Natural killer cell (primary cell): ENCODE data around the gene UQCC2. TPM values are rescaled to one million over a fixed set of nuclear protein-coding genes. Genes with fewer than 3 reads are reported as not detected.
A peak's percentile ranks its signal among the peaks of the same experiment; 100 is the strongest.

Experiments
- ATAC-seq, 3 donors: fragments of 150-1000 bp in 2 of 3; fragments of 200-7000 bp in 1 of 3; cut with Tn5 transposase; 1 replicate in 1 of 3; 2 replicates in 2 of 3; pipeline ENCODE4 v1.10.0; 2021; ENCODE audit warnings: mild to moderate bottlenecking in 2 of 3, moderate library complexity in 2 of 3
- DNase-seq, 2 donors: peaks; one replicate each; pipeline versions ENCODE4 v3.0.0 to v3.0.0-alpha.2; 2013 to 2021; ENCODE audit warnings: mixed read lengths in 1 of 2
- H3K27ac ChIP-seq: one replicate; pipeline ENCODE4 v1.5.1; 2013; ENCODE audit warnings: mild to moderate bottlenecking, low read length
- H3K27me3 ChIP-seq: one replicate; pipeline ENCODE4 v1.6.1; 2013; ENCODE audit warnings: low read length; ENCODE audit not compliant: control insufficient read depth, insufficient read depth
- H3K36me3 ChIP-seq: one replicate; pipeline ENCODE4 v1.6.1; 2013; ENCODE audit warnings: low read length; ENCODE audit not compliant: control insufficient read depth, insufficient read depth
- H3K4me1 ChIP-seq: one replicate; pipeline ENCODE4 v1.6.1; 2013; ENCODE audit warnings: low read length; ENCODE audit not compliant: control insufficient read depth, insufficient read depth
- H3K4me3 ChIP-seq: one replicate; pipeline ENCODE4 v1.5.1; 2013; ENCODE audit warnings: low read length
- H3K9me3 ChIP-seq: one replicate; pipeline ENCODE4 v1.6.1; 2013; ENCODE audit warnings: low read length; ENCODE audit not compliant: control insufficient read depth, insufficient read depth
- H3K27ac Mint-ChIP-seq, 2 donors: one replicate each; pipeline ENCODE4 v1.8.0; 2022; ENCODE audit warnings: mild to moderate bottlenecking in 2 of 2, mixed read lengths in 2 of 2, moderate library complexity in 1 of 2
- H3K27me3 Mint-ChIP-seq, 2 donors: one replicate each; pipeline ENCODE4 v1.8.0; 2022; ENCODE audit warnings: low read depth in 2 of 2, mixed read lengths in 2 of 2
- H3K36me3 Mint-ChIP-seq: one replicate; pipeline ENCODE4 v1.8.0; 2022; ENCODE audit warnings: mixed read lengths
- H3K4me1 Mint-ChIP-seq, 2 donors: one replicate each; pipeline ENCODE4 v1.8.0; 2022; ENCODE audit warnings: mixed read lengths in 2 of 2
- H3K4me3 Mint-ChIP-seq: one replicate; pipeline ENCODE4 v1.8.0; 2022; ENCODE audit warnings: mild to moderate bottlenecking, moderate library complexity, mixed read lengths
- H3K9me3 Mint-ChIP-seq, 2 donors: one replicate each; pipeline ENCODE4 v1.8.0; 2022; ENCODE audit warnings: mixed read lengths in 2 of 2
- WGBS: methylation state at CpG from one replicate; pipeline ENCODE4 v1.1.7; 2013; ENCODE audit warnings: missing lambda C conversion rate; ENCODE audit not compliant: insufficient coverage; 5-methylcytosine and 5-hydroxymethylcytosine counted together
- intact Hi-C: fragments of 100-400 bp; cut with micrococcal nuclease; formaldehyde crosslinking; loops from one replicate; pipeline ENCODE4 v1.14.2; 2022
- total RNA-seq, 4 donors: library from RNA; stranded (reverse); fragments of 120-200 nt in 1 of 4; gene quantifications; one replicate each; pipeline versions ENCODE4 v1.2.3 to v1.2.4, GENCODE V29; 2013 to 2022
- TF ChIP-seq, protein P1 (sequence below): fragments of 200-600 bp; IDR thresholded peaks from one replicate; pipeline ENCODE4 v1.8.0; 2022; ENCODE audit warnings: antibody characterized with exemption

Gene UQCC2
- total RNA-seq, 3 donors from 2014 or later (not counting 1 experiment from before 2014, with no cell fraction given): 15.8 to 19.6 (median 16.5) TPM

GRCh38 chr6:33679761-33680160, 31.7 kb downstream of the UQCC2 start:
- Mint-ChIP-seq H3K9me3 (no peaks in the 10 kb centered on the region), H3K36me3 (no peaks in the 10 kb centered on the region), H3K4me1 (peaks cover 0 to 5% of the 10 kb centered on the region in 2 donors), H3K27me3 (no peaks in the 10 kb centered on the region), H3K27ac (no peak overlapping the region), H3K4me3 (no peak overlapping the region)
- Histone ChIP-seq H3K27ac (no peak overlapping the region), H3K36me3 (peaks cover 67% of the 10 kb centered on the region), H3K4me1 (no peaks in the 10 kb centered on the region), H3K27me3 (no peaks in the 10 kb centered on the region), H3K4me3 (no peak overlapping the region), H3K9me3 (no peaks in the 10 kb centered on the region)
- intact Hi-C loops: no loop called here
- ATAC-seq: no peak
- WGBS: 88% methylated on average over 20 of the region's 20 CpGs
- TF ChIP-seq, protein P1, sequence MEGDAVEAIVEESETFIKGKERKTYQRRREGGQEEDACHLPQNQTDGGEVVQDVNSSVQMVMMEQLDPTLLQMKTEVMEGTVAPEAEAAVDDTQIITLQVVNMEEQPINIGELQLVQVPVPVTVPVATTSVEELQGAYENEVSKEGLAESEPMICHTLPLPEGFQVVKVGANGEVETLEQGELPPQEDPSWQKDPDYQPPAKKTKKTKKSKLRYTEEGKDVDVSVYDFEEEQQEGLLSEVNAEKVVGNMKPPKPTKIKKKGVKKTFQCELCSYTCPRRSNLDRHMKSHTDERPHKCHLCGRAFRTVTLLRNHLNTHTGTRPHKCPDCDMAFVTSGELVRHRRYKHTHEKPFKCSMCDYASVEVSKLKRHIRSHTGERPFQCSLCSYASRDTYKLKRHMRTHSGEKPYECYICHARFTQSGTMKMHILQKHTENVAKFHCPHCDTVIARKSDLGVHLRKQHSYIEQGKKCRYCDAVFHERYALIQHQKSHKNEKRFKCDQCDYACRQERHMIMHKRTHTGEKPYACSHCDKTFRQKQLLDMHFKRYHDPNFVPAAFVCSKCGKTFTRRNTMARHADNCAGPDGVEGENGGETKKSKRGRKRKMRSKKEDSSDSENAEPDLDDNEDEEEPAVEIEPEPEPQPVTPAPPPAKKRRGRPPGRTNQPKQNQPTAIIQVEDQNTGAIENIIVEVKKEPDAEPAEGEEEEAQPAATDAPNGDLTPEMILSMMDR: no peak
- DNase-seq: no peak

- no peak overlapping the region for H3K27ac ChIP-seq
- TF ChIP-seq, protein P1: no peak
- no peaks in the 10 kb centered on the region for H3K36me3 Mint-ChIP-seq
- H3K27ac Mint-ChIP-seq: no peak overlapping the region
- peaks cover 0 to 5% of the 10 kb centered on the region in 2 donors for H3K4me1 Mint-ChIP-seq
- peaks cover 67% of the 10 kb centered on the region for H3K36me3 ChIP-seq
- no peaks in the 10 kb centered on the region for H3K4me1 ChIP-seq
- intact Hi-C loops: no loop called here
- DNase-seq: no peak
- no peaks in the 10 kb centered on the region for H3K27me3 ChIP-seq
- no peaks in the 10 kb centered on the region for H3K27me3 Mint-ChIP-seq
- H3K9me3 ChIP-seq: no peaks in the 10 kb centered on the region
- ATAC-seq: no peak
- WGBS: 76% methylated on average over 12 of the region's 12 CpGs
- no peaks in the 10 kb centered on the region for H3K9me3 Mint-ChIP-seq
- no peak overlapping the region for H3K4me3 ChIP-seq
- H3K4me3 Mint-ChIP-seq: no peak overlapping the region
These were observed 32.5 kb downstream of the UQCC2 start for GRCh38 chr6:33678932-33679490.

GRCh38 chr6:33678233-33678931, 33.1 kb downstream of the UQCC2 start:
- no peak for ATAC-seq
- Mint-ChIP-seq H3K9me3 (no peaks in the 10 kb centered on the region), H3K4me3 (no peak overlapping the region), H3K27ac (peak overlapping the region in 1 of 2 donors; percentile 69), H3K4me1 (peaks cover 0 to 5% of the 10 kb centered on the region in 2 donors), H3K36me3 (no peaks in the 10 kb centered on the region), H3K27me3 (no peaks in the 10 kb centered on the region)
- no peak overlapping the region for H3K4me3 ChIP-seq
- no peaks in the 10 kb centered on the region for H3K27me3 ChIP-seq
- 93% methylated on average over 24 of the region's 24 CpGs for WGBS
- H3K4me1 ChIP-seq: no peaks in the 10 kb centered on the region
- TF ChIP-seq, protein P1: no peak
- H3K9me3 ChIP-seq: no peaks in the 10 kb centered on the region
- DNase-seq: no peak
- intact Hi-C loops: no loop called here
- H3K36me3 ChIP-seq: peaks cover 67% of the 10 kb centered on the region
- H3K27ac ChIP-seq: no peak overlapping the region
